ENCODE data around the gene EEF2. TPM values are rescaled to one million over a fixed set of nuclear protein-coding genes. Genes with fewer than 3 reads are reported as not detected.

The EEF2 gene
- total and polyA plus RNA-seq, 2 donors (not counting 3 experiments of a cell fraction or from before 2014, with no cell fraction given), result 1,496 to 2,318 TPM

DNA sequence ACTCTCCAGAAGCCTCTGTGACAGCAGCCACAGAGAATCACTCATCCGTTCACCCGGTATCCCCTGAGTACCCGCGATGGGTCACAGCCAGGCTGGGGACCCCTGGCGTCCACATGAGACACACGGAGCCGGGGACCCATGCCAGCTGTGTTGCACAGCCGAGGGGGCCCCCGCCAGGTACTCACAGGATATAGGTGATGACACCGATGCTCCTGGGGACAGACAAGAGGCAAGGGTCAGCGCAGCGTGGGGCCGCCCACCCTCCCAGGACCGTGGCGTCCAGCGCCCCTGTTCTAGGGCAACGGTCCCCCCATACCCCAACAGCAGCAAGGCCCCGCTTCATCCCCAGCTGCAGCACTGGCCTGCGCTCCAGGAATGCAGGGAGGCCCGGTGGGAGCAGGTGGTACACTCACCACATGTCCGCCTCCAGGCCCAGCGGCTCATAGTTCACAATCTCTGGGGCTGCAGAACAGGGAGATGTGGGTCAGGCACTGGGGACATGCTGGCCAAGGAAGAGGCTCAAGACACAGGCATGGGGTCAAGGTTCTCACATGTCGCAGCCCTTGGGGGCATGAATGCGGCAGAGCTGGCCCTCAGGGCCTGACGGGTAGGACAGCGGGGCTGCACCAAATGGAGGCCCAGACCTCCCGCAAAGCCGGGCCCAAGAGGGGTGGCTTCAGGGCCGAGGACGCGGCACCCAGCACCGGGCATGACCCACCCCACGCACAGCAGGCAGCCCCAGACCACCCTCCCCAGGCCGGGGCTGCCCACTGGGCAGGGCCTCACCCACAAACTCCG is 21.6 kb downstream of the EEF2 start:
- Histone ChIP-seq H4K20me1 (replicated peaks; ENCODE audit: control insufficient read depth, extremely low read depth, insufficient read depth, low read length) (no peaks in the 10 kb centered on the region), H3K79me2 (ENCODE audit: control insufficient read depth, insufficient read depth, low read length) (peaks cover 35% of the 10 kb centered on the region), H3K27me3 (ENCODE audit: control insufficient read depth in 2 of 2, insufficient read depth in 2 of 2, low read length in 2 of 2) (no peaks in the 10 kb centered on the region), H3K4me2 (ENCODE audit: insufficient read depth, low read length) (no peak overlapping the region), H3K9me3 (replicated peaks; ENCODE audit: control insufficient read depth, insufficient read depth, low read length) (no peaks in the 10 kb centered on the region), H3K4me3 (replicated peaks in 1 of 3; ENCODE audit: insufficient read depth in 1 of 3, low read depth in 1 of 3, low read length in 3 of 3) (no peak overlapping the region), H3K9me1 (replicated peaks; ENCODE audit: control insufficient read depth, extremely low read depth, insufficient read depth, low read length) (no peaks in the 10 kb centered on the region), H3K27ac (ENCODE audit: insufficient read depth, low read depth, low read length) (no peak overlapping the region), H3K4me1 (ENCODE audit: control insufficient read depth, extremely low read depth, insufficient read depth, low read length) (peaks cover 10% of the 10 kb centered on the region), H2AFZ (ENCODE audit: low read depth, low read length) (no peak overlapping the region), H3K36me3 (ENCODE audit: control insufficient read depth in 2 of 2, extremely low read depth in 1 of 2, insufficient read depth in 2 of 2, low read length in 2 of 2) (peaks cover 18 to 67% of the 10 kb centered on the region in 2 experiments), H3K9ac (replicated peaks; ENCODE audit: extremely low read depth, insufficient read depth, low read length) (no peak overlapping the region)
- intact Hi-C loops (cut with micrococcal nuclease) (no loop called here), dilution Hi-C loops (cut with MboI; ENCODE audit: extremely low pct_ligation_motif_present, low sequenced_read_pairs) (no loop called here)
- TF ChIP-seq GATA2 (IDR thresholded peaks at IDR 0.05; ENCODE audit: insufficient read depth, insufficient read length, low read depth, low read length), result no peak
- no peak for TF ChIP-seq JUN (IDR thresholded peaks at IDR 0.05; ENCODE audit: borderline replicate concordance, insufficient read depth, insufficient read length, low read depth)
- no peak for TF ChIP-seq POLR2A (IDR thresholded peaks at IDR 0.05; ENCODE audit: low read depth, low read length)
- TF ChIP-seq, protein P1, sequence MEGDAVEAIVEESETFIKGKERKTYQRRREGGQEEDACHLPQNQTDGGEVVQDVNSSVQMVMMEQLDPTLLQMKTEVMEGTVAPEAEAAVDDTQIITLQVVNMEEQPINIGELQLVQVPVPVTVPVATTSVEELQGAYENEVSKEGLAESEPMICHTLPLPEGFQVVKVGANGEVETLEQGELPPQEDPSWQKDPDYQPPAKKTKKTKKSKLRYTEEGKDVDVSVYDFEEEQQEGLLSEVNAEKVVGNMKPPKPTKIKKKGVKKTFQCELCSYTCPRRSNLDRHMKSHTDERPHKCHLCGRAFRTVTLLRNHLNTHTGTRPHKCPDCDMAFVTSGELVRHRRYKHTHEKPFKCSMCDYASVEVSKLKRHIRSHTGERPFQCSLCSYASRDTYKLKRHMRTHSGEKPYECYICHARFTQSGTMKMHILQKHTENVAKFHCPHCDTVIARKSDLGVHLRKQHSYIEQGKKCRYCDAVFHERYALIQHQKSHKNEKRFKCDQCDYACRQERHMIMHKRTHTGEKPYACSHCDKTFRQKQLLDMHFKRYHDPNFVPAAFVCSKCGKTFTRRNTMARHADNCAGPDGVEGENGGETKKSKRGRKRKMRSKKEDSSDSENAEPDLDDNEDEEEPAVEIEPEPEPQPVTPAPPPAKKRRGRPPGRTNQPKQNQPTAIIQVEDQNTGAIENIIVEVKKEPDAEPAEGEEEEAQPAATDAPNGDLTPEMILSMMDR (IDR thresholded peaks at IDR 0.05; ENCODE audit: extremely low read depth in 1 of 2, insufficient read depth in 1 of 2, low read depth in 1 of 2, low read length in 2 of 2), result no peak
- no peak for TF ChIP-seq MYC (IDR thresholded peaks at IDR 0.05; ENCODE audit: low read depth, low read length)
- TF ChIP-seq, protein P2, sequence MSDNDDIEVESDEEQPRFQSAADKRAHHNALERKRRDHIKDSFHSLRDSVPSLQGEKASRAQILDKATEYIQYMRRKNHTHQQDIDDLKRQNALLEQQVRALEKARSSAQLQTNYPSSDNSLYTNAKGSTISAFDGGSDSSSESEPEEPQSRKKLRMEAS (IDR thresholded peaks at IDR 0.05; ENCODE audit: insufficient read depth, insufficient read length), result no peak
- no peak for TF ChIP-seq FOS (IDR thresholded peaks at IDR 0.05; ENCODE audit: borderline replicate concordance, insufficient read depth, low read length)
- TF ChIP-seq POLR2AphosphoS5 (IDR thresholded peaks at IDR 0.05; ENCODE audit: insufficient read depth, low read depth, low read length), result no peak
- ChIA-PET CTCF (interaction anchor here (1.1 kb wide), 1 partner anchor 24 kb away, joined by 3 read pairs; no protein-coding TSS in a partner anchor), POLR2A (no interaction called here)
- FAIRE-seq, result no peak
- no peak for DNase-seq (ENCODE audit: low read depth, low spot score)
- BruUV-seq (replicated peaks), result no TSS peak
